GM10266 (cell line): ENCODE measurements around the gene ASB16.
"Not testable (repeated sequence)": the region's sequence is repeated elsewhere in the genome, so short reads cannot be mapped to it uniquely, and the experiment has no call there.

Source experiments
- DNase-seq: peaks from one replicate; pipeline ENCODE4 v3.0.0; 2012; ENCODE audit errors: extremely low spot score
- CTCF ChIP-seq: IDR thresholded peaks from 2 replicates; pipeline ENCODE4 v1.5.1; 2012; ENCODE audit warnings: mild to moderate bottlenecking, low read depth; ENCODE audit not compliant: control insufficient read depth, insufficient read depth; ENCODE audit errors: missing control alignments

The ASB16 gene

GRCh38 chr17:44144966-44145739 lies 25.4 kb upstream of the ASB16 start:
- DNase-seq, result no peak
- TF ChIP-seq CTCF, result no peak

- no peak for TF ChIP-seq CTCF
These were observed 23.8 kb upstream of the ASB16 start for GRCh38 chr17:44146375-44147346.

GRCh38 chr17:44147812-44148211 lies 22.7 kb upstream of the ASB16 start:
- no peak for DNase-seq
- no peak for TF ChIP-seq CTCF

More at GRCh38 chr17:44146375-44147346, 23.8 kb upstream of the ASB16 start:
- no peak for DNase-seq

- DNase-seq, result not testable (repeated sequence)
These were observed 21.4 kb upstream of the ASB16 start for GRCh38 chr17:44149066-44149465.

GRCh38 chr17:44149750-44150329 lies 20.7 kb upstream of the ASB16 start:
- TF ChIP-seq CTCF, result no peak
- DNase-seq, result no peak

GRCh38 chr17:44152875-44153274 lies 17.6 kb upstream of the ASB16 start:
- no peak for TF ChIP-seq CTCF
- no peak for DNase-seq

- DNase-seq, result no peak
- no peak for TF ChIP-seq CTCF
These were observed 15.0 kb upstream of the ASB16 start for GRCh38 chr17:44155488-44155887.
